HepG2 (cell line): Measurements from ENCODE around the gene SDR39U1. TPM values are rescaled to one million over a fixed set of nuclear protein-coding genes. Genes with fewer than 3 reads are reported as not detected.

ENCODE experiments used
- ATAD3A ChIP-seq: sonication (generic); formaldehyde crosslinking; IDR thresholded peaks from 2 replicates; pipeline ENCODE4 v1.4.0; 2020; ENCODE audit warnings: missing genetic modification reagents
- ATRX ChIP-seq: sonication (generic); formaldehyde crosslinking; IDR thresholded peaks from 2 replicates; pipeline ENCODE4 v1.4.0; 2020; ENCODE audit warnings: missing genetic modification reagents, borderline replicate concordance
- CHD4 ChIP-seq: fragments of 200-600 bp; sonication (generic); IDR thresholded peaks from 2 replicates; pipeline ENCODE4 v1.7.0; 2017; ENCODE audit warnings: mild to moderate bottlenecking, low read length, borderline replicate concordance
- EZH2 ChIP-seq: conservative IDR thresholded peaks from 2 replicates; pipeline ENCODE4 v1.6.1; 2012; ENCODE audit warnings: mild to moderate bottlenecking, low read depth, low read length, moderate library complexity
- KLF11 ChIP-seq: IDR thresholded peaks from 2 replicates; pipeline ENCODE4 v1.6.1; 2016; ENCODE audit warnings: missing compliant biosample characterization
- MEIS1 ChIP-seq: sonication (generic); formaldehyde crosslinking; IDR thresholded peaks from 2 replicates; pipeline ENCODE4 v1.9.0; 2021; ENCODE audit warnings: mild to moderate bottlenecking, missing genetic modification reagents, moderate library complexity, borderline replicate concordance
- MTA3 ChIP-seq: sonication (generic); formaldehyde crosslinking; IDR thresholded peaks from 2 replicates; pipeline ENCODE4 v1.4.0; 2020; ENCODE audit warnings: missing genetic modification reagents
- NFYC ChIP-seq: IDR thresholded peaks from 2 replicates; pipeline ENCODE4 v1.6.1; 2016; ENCODE audit warnings: missing genetic modification reagents, missing compliant biosample characterization
- PATZ1 ChIP-seq: sonication (generic); formaldehyde crosslinking; IDR thresholded peaks from 2 replicates; pipeline ENCODE4 v1.4.0; 2020; ENCODE audit warnings: missing genetic modification reagents
- PCBP2 ChIP-seq: fragments of 200-400 bp; formaldehyde crosslinking; optimal IDR thresholded peaks from 2 replicates; pipeline ENCODE3; 2018; ENCODE audit warnings: low read length, low read depth; ENCODE audit not compliant: poor library complexity, severe bottlenecking
- PPARG ChIP-seq: conservative IDR thresholded peaks from 2 replicates; pipeline ENCODE4 v1.6.1; 2016; ENCODE audit warnings: missing biosample characterization, missing genetic modification reagents
- RFX1 ChIP-seq: fragments of 450-650 bp; IDR thresholded peaks from 2 replicates; pipeline ENCODE4 v1.6.1; 2017
- SALL2 ChIP-seq: sonication (generic); formaldehyde crosslinking; IDR thresholded peaks from 2 replicates; pipeline ENCODE4 v1.8.1; 2023; ENCODE audit warnings: mild to moderate bottlenecking, missing genetic modification reagents, inconsistent platforms
- SMAD3 ChIP-seq: sonication (generic); formaldehyde crosslinking; IDR thresholded peaks from 2 replicates; pipeline ENCODE4 v1.4.0; 2020; ENCODE audit warnings: missing genetic modification reagents
- SNAPC5 ChIP-seq: sonication (generic); formaldehyde crosslinking; IDR thresholded peaks from 2 replicates; pipeline ENCODE4 v1.8.1; 2023; ENCODE audit warnings: mild to moderate bottlenecking, missing genetic modification reagents, borderline replicate concordance
- WIZ ChIP-seq: sonication (generic); formaldehyde crosslinking; IDR thresholded peaks from 2 replicates; pipeline ENCODE4 v1.5.1; 2020; ENCODE audit warnings: mild to moderate bottlenecking, missing genetic modification reagents
- ZBTB46 ChIP-seq: sonication (generic); formaldehyde crosslinking; IDR thresholded peaks from 2 replicates; pipeline ENCODE4 v1.4.0; 2020; ENCODE audit warnings: mild to moderate bottlenecking, missing genetic modification reagents, borderline replicate concordance
- ZNF335 ChIP-seq: sonication (generic); formaldehyde crosslinking; IDR thresholded peaks from 2 replicates; pipeline ENCODE4 v1.4.0; 2020; ENCODE audit warnings: missing genetic modification reagents
- ZNF496 ChIP-seq: sonication (generic); formaldehyde crosslinking; IDR thresholded peaks from 2 replicates; pipeline ENCODE4 v1.8.1; 2023; ENCODE audit warnings: mild to moderate bottlenecking, moderate library complexity, missing genetic modification reagents; ENCODE audit not compliant: insufficient replicate concordance
- ZNF569 ChIP-seq: sonication (generic); formaldehyde crosslinking; IDR thresholded peaks from 2 replicates; pipeline ENCODE4 v1.5.0; 2020; ENCODE audit warnings: mild to moderate bottlenecking, missing genetic modification reagents, moderate library complexity, borderline replicate concordance
- ZSCAN22 ChIP-seq: sonication (generic); formaldehyde crosslinking; IDR thresholded peaks from 2 replicates; pipeline ENCODE4 v1.4.0; 2020; ENCODE audit warnings: mild to moderate bottlenecking, missing genetic modification reagents
- polyA plus RNA-seq, 8 experiments: library from polyadenylated mRNA; depleted of rRNA in 3 of 8; stranded (reverse) in 7 of 8; unstranded in 1 of 8; fragments of >200 nt; fragmentation: Illumina TruSeq in 4 of 8; extraction: Trizol in 4 of 8; gene quantifications; 2 replicates each; pipeline versions ENCODE4 v1.2.1 to v1.2.3, GENCODE V29; 2011 to 2016; ENCODE audit warnings: low read depth in 4 of 8, missing spikeins in 1 of 8, mixed read lengths in 1 of 8; ENCODE audit not compliant: insufficient read depth in 1 of 8
- total RNA-seq, 5 experiments: library from RNA; depleted of rRNA; stranded (reverse); fragments of >200 nt; fragmentation: Illumina TruSeq; extraction: Trizol; gene quantifications; 2 replicates each; pipeline ENCODE4 v1.2.3, GENCODE V29; 2016; ENCODE audit warnings: low read depth in 1 of 5
- TF ChIP-seq, protein P1 (sequence below): sonication (generic); formaldehyde crosslinking; IDR thresholded peaks from 2 replicates; pipeline ENCODE4 v1.5.0; 2020; ENCODE audit warnings: missing genetic modification reagents
- TF ChIP-seq, protein P2 (sequence below): IDR thresholded peaks from 2 replicates; pipeline ENCODE4 v1.6.1; 2018; ENCODE audit warnings: missing genetic modification reagents

The SDR39U1 gene
- total and polyA plus RNA-seq, 2 of the 13 experiments (the other 11 are each of a cell fraction or from before 2014, with no cell fraction given): 34.4 to 129 TPM

- TF ChIP-seq ZBTB46 (no peak), ATAD3A (0 out of 2 replicates have a peak, but pooled peaks have one; percentile 28), PPARG (CRISPR knock-in tag) (no peak; the same call in 1 of the 2 replicates), SMAD3 (CRISPR knock-in tag) (no peak), NFYC (CRISPR knock-in tag) (no peak), EZH2 (no peak), ZSCAN22 (no peak), PATZ1 (CRISPR knock-in tag) (peak; percentile 70; the same call in 1 of the 2 replicates), ZNF569 (CRISPR knock-in tag) (no peak), MEIS1 (no peak), KLF11 (CRISPR knock-in tag) (no peak), MTA3 (CRISPR knock-in tag) (no peak), SNAPC5 (CRISPR knock-in tag) (0 out of 2 replicates have a peak, but pooled peaks have one; percentile 18), PCBP2 (no peak), RFX1 (no peak), SALL2 (CRISPR knock-in tag) (no peak), ATRX (CRISPR knock-in tag) (no peak), ZNF496 (no peak), ZNF335 (CRISPR knock-in tag) (no peak; the same call in 1 of the 2 replicates), WIZ (0 out of 2 replicates have a peak, but pooled peaks have one; percentile 83), CHD4 (no peak)
- TF ChIP-seq, protein P1, sequence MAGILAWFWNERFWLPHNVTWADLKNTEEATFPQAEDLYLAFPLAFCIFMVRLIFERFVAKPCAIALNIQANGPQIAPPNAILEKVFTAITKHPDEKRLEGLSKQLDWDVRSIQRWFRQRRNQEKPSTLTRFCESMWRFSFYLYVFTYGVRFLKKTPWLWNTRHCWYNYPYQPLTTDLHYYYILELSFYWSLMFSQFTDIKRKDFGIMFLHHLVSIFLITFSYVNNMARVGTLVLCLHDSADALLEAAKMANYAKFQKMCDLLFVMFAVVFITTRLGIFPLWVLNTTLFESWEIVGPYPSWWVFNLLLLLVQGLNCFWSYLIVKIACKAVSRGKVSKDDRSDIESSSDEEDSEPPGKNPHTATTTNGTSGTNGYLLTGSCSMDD (CRISPR knock-in tag): no peak
- TF ChIP-seq, protein P2, sequence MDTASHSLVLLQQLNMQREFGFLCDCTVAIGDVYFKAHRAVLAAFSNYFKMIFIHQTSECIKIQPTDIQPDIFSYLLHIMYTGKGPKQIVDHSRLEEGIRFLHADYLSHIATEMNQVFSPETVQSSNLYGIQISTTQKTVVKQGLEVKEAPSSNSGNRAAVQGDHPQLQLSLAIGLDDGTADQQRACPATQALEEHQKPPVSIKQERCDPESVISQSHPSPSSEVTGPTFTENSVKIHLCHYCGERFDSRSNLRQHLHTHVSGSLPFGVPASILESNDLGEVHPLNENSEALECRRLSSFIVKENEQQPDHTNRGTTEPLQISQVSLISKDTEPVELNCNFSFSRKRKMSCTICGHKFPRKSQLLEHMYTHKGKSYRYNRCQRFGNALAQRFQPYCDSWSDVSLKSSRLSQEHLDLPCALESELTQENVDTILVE (CRISPR knock-in tag): no peak
Observed at GRCh38 chr14:24427537-24428508, 14.8 kb downstream of the SDR39U1 start (continued).
